Measurements from ENCODE around the gene ABTB1.
A peak's percentile ranks its signal among the peaks of the same experiment; 100 is the strongest.

Gene ABTB1

DNA sequence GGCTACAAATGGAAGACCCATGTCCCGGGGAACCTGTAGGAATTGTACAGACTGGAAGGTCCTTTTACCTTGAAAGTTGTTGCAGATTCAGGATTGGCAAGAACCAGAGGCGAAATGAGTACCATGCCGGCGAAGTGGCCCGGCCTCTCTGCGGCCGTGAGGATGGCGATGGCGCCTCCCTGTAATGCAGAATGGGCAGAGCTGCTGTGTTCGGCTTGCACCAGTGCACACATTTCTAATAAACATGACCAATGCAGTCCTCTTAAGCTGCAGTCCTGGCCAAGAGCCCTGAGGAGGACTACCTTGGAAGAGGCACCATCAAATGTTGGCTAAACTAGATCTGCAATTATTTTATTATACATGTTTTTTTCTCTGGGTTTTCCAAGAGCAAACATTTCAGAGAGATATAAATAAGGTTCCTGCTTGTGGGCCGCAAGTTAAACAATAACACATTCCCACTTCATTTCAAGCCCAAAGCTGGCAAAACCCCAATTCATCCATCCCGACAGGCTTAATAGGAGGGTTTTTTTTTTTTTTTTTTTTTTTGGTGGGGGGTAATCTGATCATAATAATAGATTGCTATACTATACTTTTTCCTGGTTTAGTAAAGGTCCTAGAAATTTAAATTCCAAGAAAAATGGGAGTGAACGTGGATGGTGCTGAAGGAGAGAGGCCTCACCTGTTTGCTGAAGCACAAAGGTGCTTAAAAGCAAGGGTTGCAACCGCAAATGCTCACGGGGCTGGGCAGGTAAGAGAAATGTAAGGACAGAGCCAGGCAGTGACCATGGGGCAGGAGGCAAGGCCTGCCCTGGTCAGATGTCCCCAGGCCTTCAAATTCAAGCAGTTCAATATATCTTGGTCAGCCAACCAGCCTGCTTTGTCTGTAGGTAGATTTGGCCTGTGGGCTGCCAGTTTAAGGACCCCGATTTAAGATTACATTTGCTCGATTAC, 48.5 kb downstream of the ABTB1 start:
- DNase-seq (ENCODE audit: low spot score) = no peak

- no peak for DNase-seq (ENCODE audit: low spot score)
Measured at GRCh38 chr3:127722091-127722784, 49.5 kb downstream of the ABTB1 start.

- peak; percentile 30 for DNase-seq (ENCODE audit: low spot score)
Measured at GRCh38 chr3:127723011-127723567, 50.3 kb downstream of the ABTB1 start.

GRCh38 chr3:127726894-127727293, 54.1 kb downstream of the ABTB1 start:
- no peak for DNase-seq (ENCODE audit: low spot score)

GRCh38 chr3:127728417-127729015, 55.8 kb downstream of the ABTB1 start:
- no peak for DNase-seq (ENCODE audit: low spot score)

GRCh38 chr3:127729556-127730056, 56.9 kb downstream of the ABTB1 start:
- DNase-seq (ENCODE audit: low spot score) = no peak

DNA sequence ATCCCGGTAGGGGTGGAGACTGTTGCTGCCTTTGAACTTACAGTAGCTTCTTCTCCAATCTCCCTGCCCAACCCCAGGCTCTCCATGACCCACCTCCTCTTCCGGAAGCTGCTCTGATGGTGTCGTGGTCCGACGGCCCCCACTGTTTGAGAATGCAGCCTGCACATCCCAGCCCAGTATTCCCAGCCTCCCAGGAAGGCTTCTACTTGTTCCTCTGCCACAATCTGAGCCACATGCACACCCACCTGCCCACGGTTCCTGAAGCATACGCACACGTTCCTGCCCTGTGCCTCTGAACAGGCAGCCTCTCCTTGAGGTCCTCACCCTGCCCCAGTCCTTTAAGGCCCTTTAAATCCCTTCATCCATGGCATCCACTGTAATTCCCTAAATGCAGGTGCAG, 57.4 kb downstream of the ABTB1 start:
- no peak for DNase-seq (ENCODE audit: low spot score)
